Measurements from ENCODE around the gene KRTAP10-8. TPM values are rescaled to one million over a fixed set of nuclear protein-coding genes. Genes with fewer than 3 reads are reported as not detected.
A peak's percentile ranks its signal among the peaks of the same experiment; 100 is the strongest.

Gene KRTAP10-8
- total and polyA plus RNA-seq, 8 donors = not detected

GRCh38 chr21:44574457-44575306, 37.2 kb upstream of the KRTAP10-8 start:
- TF ChIP-seq POLR2AphosphoS5 (IDR thresholded peaks at IDR 0.05) = no peak
- TF ChIP-seq, protein P1, sequence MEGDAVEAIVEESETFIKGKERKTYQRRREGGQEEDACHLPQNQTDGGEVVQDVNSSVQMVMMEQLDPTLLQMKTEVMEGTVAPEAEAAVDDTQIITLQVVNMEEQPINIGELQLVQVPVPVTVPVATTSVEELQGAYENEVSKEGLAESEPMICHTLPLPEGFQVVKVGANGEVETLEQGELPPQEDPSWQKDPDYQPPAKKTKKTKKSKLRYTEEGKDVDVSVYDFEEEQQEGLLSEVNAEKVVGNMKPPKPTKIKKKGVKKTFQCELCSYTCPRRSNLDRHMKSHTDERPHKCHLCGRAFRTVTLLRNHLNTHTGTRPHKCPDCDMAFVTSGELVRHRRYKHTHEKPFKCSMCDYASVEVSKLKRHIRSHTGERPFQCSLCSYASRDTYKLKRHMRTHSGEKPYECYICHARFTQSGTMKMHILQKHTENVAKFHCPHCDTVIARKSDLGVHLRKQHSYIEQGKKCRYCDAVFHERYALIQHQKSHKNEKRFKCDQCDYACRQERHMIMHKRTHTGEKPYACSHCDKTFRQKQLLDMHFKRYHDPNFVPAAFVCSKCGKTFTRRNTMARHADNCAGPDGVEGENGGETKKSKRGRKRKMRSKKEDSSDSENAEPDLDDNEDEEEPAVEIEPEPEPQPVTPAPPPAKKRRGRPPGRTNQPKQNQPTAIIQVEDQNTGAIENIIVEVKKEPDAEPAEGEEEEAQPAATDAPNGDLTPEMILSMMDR (IDR thresholded peaks at IDR 0.05) = peak in 1 of 7 experiments; percentile 7
- TF ChIP-seq POLR2A (IDR thresholded peaks at IDR 0.05) = no peak
- intact Hi-C loops (cut with DNase I; ENCODE audit: low total_unique reads) = no loop called here
- H3K4me1 ChIP-seq = peaks cover 0 to 19% (median 10%) of the 10 kb centered on the region in 4 donors
- peaks cover 0 to 45% (median 5%) of the 10 kb centered on the region in 3 donors for H3K27me3 ChIP-seq
- DNase-seq = peak; percentile 48 to 62
- H3K9me3 ChIP-seq = peaks cover 0 to 29% (median 26%) of the 10 kb centered on the region in 4 donors
- H3K36me3 ChIP-seq = no peaks in the 10 kb centered on the region
- H3K4me3 ChIP-seq = no peak overlapping the region
- no peak overlapping the region for H3K27ac ChIP-seq
- 16 to 36% (median 19%) methylated on average over 17 to 21 of the region's 21 CpGs for WGBS, 5 donors

GRCh38 chr21:44575307-44576024, 36.4 kb upstream of the KRTAP10-8 start:
- DNase-seq = no peak
- intact Hi-C loops (cut with DNase I; ENCODE audit: low total_unique reads) = no loop called here
- Histone ChIP-seq H3K36me3 (no peaks in the 10 kb centered on the region), H3K9me3 (peaks cover 0 to 32% (median 31%) of the 10 kb centered on the region in 4 donors), H3K27me3 (peaks cover 0 to 47% (median 5%) of the 10 kb centered on the region in 3 donors), H3K4me1 (peaks cover 0 to 19% (median 10%) of the 10 kb centered on the region in 4 donors), H3K4me3 (no peak overlapping the region), H3K27ac (no peak overlapping the region)
- no peak for TF ChIP-seq POLR2AphosphoS5 (IDR thresholded peaks at IDR 0.05)
- TF ChIP-seq POLR2A (IDR thresholded peaks at IDR 0.05) = no peak
- TF ChIP-seq, protein P1 (IDR thresholded peaks at IDR 0.05) = no peak
- TF ChIP-seq EP300 (IDR thresholded peaks at IDR 0.05) = no peak
- whole genome bisulfite sequencing, 5 donors = 84 to 90% (median 88%) methylated on average over 20 of the region's 20 CpGs

DNA sequence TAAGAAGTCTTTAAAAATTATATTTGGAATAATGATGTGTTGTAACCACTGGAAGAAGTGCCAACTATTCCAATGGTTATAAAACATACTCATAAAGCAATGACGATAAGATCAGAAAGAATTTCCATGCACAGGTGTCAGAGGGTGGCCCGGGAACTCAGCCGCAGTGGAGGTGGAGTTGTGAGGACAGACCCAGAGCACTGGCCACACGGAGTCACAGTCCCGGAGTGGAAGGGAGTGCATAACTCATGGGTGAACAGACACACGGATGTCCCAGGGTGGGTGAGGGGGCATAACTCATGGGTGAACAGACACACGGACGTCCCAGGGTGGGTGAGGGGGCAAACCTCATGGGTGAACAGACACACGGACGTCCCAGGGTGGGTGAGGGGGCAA, 35.9 kb upstream of the KRTAP10-8 start:
- peaks cover 0 to 19% (median 10%) of the 10 kb centered on the region in 4 donors for H3K4me1 ChIP-seq
- H3K4me3 ChIP-seq = no peak overlapping the region
- 81 to 94% (median 87%) methylated on average over 10 of the region's 10 CpGs for WGBS, 5 donors
- TF ChIP-seq, protein P1 (IDR thresholded peaks at IDR 0.05) = no peak
- TF ChIP-seq POLR2AphosphoS5 (IDR thresholded peaks at IDR 0.05) (no peak), POLR2A (IDR thresholded peaks at IDR 0.05) (no peak), EP300 (IDR thresholded peaks at IDR 0.05) (no peak)
- H3K27ac ChIP-seq = no peak overlapping the region
- DNase-seq = no peak
- H3K27me3 ChIP-seq = peaks cover 0 to 47% (median 5%) of the 10 kb centered on the region in 3 donors
- intact Hi-C loops (cut with DNase I; ENCODE audit: low total_unique reads) = no loop called here
- peaks cover 0 to 38% (median 32%) of the 10 kb centered on the region in 4 donors for H3K9me3 ChIP-seq
- no peaks in the 10 kb centered on the region for H3K36me3 ChIP-seq

- no peak for DNase-seq
- H3K36me3 ChIP-seq = no peaks in the 10 kb centered on the region
- 90 to 95% (median 93%) methylated on average over 16 to 17 of the region's 17 CpGs for WGBS, 5 donors
- intact Hi-C loops (cut with DNase I; ENCODE audit: low total_unique reads) = no loop called here
- TF ChIP-seq, protein P1 (IDR thresholded peaks at IDR 0.05) = no peak
- no peak for TF ChIP-seq EP300 (IDR thresholded peaks at IDR 0.05)
- no peak overlapping the region for H3K27ac ChIP-seq
- H3K27me3 ChIP-seq = peaks cover 0 to 44% (median 5%) of the 10 kb centered on the region in 3 donors
- peaks cover 0 to 46% (median 34%) of the 10 kb centered on the region in 4 donors for H3K9me3 ChIP-seq
- no peak overlapping the region for H3K4me3 ChIP-seq
- H3K4me1 ChIP-seq = peaks cover 0 to 14% (median 10%) of the 10 kb centered on the region in 4 donors
Measured at GRCh38 chr21:44578371-44579055, 33.4 kb upstream of the KRTAP10-8 start.
